Uterus (tissue), 2 donors: ENCODE results near the gene PLCH2.

ENCODE experiments used
- CTCF ChIP-seq, 4 experiments: fragments of 200-600 bp in 2 of 4; fragments of 450-650 bp in 2 of 4; sonication (generic) in 2 of 4; IDR thresholded peaks; one replicate each; pipeline ENCODE4 v1.5.1; 2016 to 2019; ENCODE audit warnings: antibody characterized with exemption in 4 of 4, mild to moderate bottlenecking in 2 of 4, moderate library complexity in 1 of 4
- POLR2A ChIP-seq, 2 donors: fragments of 450-650 bp; IDR thresholded peaks; one replicate each; pipeline ENCODE4 v1.6.1; 2016; ENCODE audit warnings: antibody characterized with exemption in 2 of 2, mild to moderate bottlenecking in 1 of 2, moderate library complexity in 1 of 2

- TF ChIP-seq CTCF (IDR thresholded peaks at IDR 0.05) (no peak), POLR2A (IDR thresholded peaks at IDR 0.05) (no peak)
Observed at GRCh38 chr1:2448098-2448445, 28.0 kb upstream of the PLCH2 start.
